ENCODE data around the gene BSPRY. TPM values are rescaled to one million over a fixed set of nuclear protein-coding genes. Genes with fewer than 3 reads are reported as not detected.

Gene BSPRY
- total and polyA plus RNA-seq, 2 of the 13 experiments (the other 11 are each of a cell fraction or from before 2014, with no cell fraction given) = 0.09 to 0.26 TPM

DNA sequence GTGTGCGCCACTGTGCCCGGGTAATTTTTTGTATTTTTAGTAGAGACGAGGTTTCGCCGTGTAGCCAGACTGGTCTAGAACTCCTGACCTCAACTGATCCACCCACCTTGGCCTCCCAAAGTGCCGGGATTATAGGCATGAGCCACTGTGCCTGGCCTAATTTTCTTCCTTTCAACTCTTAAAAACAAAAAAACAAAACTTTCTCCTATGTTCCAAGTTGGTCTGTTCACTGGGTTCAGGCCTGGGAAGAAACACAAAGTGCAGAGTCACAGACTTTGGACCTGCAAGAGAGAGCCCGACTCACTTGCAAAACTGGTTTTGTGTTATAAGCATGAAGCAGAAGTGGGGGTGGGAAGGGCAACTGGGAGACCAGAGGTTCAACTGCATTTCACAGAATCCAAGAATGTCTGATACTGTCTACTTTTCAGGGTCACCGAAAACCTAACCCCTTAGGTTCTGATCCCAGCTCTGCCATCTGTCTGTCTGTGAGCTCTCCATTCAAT, 32.6 kb downstream of the BSPRY start (continued):
- TF ChIP-seq, protein P1, sequence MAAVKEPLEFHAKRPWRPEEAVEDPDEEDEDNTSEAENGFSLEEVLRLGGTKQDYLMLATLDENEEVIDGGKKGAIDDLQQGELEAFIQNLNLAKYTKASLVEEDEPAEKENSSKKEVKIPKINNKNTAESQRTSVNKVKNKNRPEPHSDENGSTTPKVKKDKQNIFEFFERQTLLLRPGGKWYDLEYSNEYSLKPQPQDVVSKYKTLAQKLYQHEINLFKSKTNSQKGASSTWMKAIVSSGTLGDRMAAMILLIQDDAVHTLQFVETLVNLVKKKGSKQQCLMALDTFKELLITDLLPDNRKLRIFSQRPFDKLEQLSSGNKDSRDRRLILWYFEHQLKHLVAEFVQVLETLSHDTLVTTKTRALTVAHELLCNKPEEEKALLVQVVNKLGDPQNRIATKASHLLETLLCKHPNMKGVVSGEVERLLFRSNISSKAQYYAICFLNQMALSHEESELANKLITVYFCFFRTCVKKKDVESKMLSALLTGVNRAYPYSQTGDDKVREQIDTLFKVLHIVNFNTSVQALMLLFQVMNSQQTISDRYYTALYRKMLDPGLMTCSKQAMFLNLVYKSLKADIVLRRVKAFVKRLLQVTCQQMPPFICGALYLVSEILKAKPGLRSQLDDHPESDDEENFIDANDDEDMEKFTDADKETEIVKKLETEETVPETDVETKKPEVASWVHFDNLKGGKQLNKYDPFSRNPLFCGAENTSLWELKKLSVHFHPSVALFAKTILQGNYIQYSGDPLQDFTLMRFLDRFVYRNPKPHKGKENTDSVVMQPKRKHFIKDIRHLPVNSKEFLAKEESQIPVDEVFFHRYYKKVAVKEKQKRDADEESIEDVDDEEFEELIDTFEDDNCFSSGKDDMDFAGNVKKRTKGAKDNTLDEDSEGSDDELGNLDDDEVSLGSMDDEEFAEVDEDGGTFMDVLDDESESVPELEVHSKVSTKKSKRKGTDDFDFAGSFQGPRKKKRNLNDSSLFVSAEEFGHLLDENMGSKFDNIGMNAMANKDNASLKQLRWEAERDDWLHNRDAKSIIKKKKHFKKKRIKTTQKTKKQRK (IDR thresholded peaks at IDR 0.05; ENCODE audit: low read length) = no peak
- peak; percentile 56 for TF ChIP-seq FOSL2 (CRISPR knock-in tag; IDR thresholded peaks at IDR 0.05)
- peak; percentile 53; the same call in 1 of the 2 replicates for TF ChIP-seq MIXL1 (CRISPR knock-in tag; IDR thresholded peaks at IDR 0.05)
- TF ChIP-seq ZNF333 (CRISPR knock-in tag; IDR thresholded peaks at IDR 0.05; ENCODE audit: borderline replicate concordance) = no peak
- TF ChIP-seq, protein P2, sequence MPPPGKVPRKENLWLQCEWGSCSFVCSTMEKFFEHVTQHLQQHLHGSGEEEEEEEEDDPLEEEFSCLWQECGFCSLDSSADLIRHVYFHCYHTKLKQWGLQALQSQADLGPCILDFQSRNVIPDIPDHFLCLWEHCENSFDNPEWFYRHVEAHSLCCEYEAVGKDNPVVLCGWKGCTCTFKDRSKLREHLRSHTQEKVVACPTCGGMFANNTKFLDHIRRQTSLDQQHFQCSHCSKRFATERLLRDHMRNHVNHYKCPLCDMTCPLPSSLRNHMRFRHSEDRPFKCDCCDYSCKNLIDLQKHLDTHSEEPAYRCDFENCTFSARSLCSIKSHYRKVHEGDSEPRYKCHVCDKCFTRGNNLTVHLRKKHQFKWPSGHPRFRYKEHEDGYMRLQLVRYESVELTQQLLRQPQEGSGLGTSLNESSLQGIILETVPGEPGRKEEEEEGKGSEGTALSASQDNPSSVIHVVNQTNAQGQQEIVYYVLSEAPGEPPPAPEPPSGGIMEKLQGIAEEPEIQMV (CRISPR knock-in tag; IDR thresholded peaks at IDR 0.05; ENCODE audit: low read depth) = no peak
- TF ChIP-seq ZBTB7A (CRISPR knock-in tag; IDR thresholded peaks at IDR 0.05) = no peak
- no peak for TF ChIP-seq FOXM1 (CRISPR knock-in tag; IDR thresholded peaks at IDR 0.05)
- no peak for TF ChIP-seq AGO1 (IDR thresholded peaks at IDR 0.05; ENCODE audit: low read depth, low read length, poor library complexity, severe bottlenecking)
- TF ChIP-seq, protein P3, sequence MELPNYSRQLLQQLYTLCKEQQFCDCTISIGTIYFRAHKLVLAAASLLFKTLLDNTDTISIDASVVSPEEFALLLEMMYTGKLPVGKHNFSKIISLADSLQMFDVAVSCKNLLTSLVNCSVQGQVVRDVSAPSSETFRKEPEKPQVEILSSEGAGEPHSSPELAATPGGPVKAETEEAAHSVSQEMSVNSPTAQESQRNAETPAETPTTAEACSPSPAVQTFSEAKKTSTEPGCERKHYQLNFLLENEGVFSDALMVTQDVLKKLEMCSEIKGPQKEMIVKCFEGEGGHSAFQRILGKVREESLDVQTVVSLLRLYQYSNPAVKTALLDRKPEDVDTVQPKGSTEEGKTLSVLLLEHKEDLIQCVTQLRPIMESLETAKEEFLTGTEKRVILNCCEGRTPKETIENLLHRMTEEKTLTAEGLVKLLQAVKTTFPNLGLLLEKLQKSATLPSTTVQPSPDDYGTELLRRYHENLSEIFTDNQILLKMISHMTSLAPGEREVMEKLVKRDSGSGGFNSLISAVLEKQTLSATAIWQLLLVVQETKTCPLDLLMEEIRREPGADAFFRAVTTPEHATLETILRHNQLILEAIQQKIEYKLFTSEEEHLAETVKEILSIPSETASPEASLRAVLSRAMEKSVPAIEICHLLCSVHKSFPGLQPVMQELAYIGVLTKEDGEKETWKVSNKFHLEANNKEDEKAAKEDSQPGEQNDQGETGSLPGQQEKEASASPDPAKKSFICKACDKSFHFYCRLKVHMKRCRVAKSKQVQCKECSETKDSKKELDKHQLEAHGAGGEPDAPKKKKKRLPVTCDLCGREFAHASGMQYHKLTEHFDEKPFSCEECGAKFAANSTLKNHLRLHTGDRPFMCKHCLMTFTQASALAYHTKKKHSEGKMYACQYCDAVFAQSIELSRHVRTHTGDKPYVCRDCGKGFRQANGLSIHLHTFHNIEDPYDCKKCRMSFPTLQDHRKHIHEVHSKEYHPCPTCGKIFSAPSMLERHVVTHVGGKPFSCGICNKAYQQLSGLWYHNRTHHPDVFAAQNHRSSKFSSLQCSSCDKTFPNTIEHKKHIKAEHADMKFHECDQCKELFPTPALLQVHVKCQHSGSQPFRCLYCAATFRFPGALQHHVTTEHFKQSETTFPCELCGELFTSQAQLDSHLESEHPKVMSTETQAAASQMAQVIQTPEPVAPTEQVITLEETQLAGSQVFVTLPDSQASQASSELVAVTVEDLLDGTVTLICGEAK (IDR thresholded peaks at IDR 0.05) = no peak
- TF ChIP-seq, protein P3 (CRISPR knock-in tag; IDR thresholded peaks at IDR 0.05) = no peak
- TF ChIP-seq, protein P4, sequence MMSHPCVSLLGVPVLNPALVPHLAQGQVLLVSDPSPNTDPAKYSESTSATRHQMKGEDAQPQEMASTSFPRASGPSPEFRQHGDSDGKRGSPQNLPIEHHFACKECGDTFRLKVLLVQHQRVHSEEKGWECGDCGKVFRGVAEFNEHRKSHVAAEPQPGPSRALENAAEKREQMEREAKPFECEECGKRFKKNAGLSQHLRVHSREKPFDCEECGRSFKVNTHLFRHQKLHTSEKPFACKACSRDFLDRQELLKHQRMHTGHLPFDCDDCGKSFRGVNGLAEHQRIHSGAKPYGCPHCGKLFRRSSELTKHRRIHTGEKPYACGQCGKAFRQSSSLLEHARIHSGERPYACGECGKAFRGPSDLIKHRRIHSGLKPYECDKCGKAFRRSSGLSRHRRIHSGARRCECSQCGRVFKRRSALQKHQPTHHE (CRISPR knock-in tag; IDR thresholded peaks at IDR 0.05; ENCODE audit: borderline replicate concordance) = no peak
- TF ChIP-seq, protein P5, sequence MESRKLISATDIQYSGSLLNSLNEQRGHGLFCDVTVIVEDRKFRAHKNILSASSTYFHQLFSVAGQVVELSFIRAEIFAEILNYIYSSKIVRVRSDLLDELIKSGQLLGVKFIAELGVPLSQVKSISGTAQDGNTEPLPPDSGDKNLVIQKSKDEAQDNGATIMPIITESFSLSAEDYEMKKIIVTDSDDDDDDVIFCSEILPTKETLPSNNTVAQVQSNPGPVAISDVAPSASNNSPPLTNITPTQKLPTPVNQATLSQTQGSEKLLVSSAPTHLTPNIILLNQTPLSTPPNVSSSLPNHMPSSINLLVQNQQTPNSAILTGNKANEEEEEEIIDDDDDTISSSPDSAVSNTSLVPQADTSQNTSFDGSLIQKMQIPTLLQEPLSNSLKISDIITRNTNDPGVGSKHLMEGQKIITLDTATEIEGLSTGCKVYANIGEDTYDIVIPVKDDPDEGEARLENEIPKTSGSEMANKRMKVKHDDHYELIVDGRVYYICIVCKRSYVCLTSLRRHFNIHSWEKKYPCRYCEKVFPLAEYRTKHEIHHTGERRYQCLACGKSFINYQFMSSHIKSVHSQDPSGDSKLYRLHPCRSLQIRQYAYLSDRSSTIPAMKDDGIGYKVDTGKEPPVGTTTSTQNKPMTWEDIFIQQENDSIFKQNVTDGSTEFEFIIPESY (CRISPR knock-in tag; IDR thresholded peaks at IDR 0.05) = no peak
